ENCODE results near the gene TBC1D8. TPM values are rescaled to one million over a fixed set of nuclear protein-coding genes. Genes with fewer than 3 reads are reported as not detected.

The TBC1D8 gene
- total and polyA plus RNA-seq, 2 of the 13 experiments (the other 11 are each of a cell fraction or from before 2014, with no cell fraction given), result 45.1 to 95.4 TPM

GRCh38 chr2:101053117-101053516, 98.1 kb downstream of the TBC1D8 start (continued):
- TF ChIP-seq ELF1 (CRISPR knock-in tag; IDR thresholded peaks at IDR 0.05), result no peak
- no peak for TF ChIP-seq BRD4 (CRISPR knock-in tag; IDR thresholded peaks at IDR 0.05)
- TF ChIP-seq NONO (IDR thresholded peaks at IDR 0.05), result no peak
- no peak for TF ChIP-seq NONO (CRISPR knock-in tag; conservative IDR thresholded peaks at IDR 0.05)
- TF ChIP-seq XBP1 (CRISPR knock-in tag; IDR thresholded peaks at IDR 0.05), result no peak
- TF ChIP-seq PCBP1 (IDR thresholded peaks at IDR 0.05; ENCODE audit: borderline replicate concordance, low read depth, low read length), result no peak
- TF ChIP-seq LRRFIP1 (CRISPR knock-in tag; conservative IDR thresholded peaks at IDR 0.05), result no peak

GRCh38 chr2:101052147-101052546, 99.0 kb downstream of the TBC1D8 start:
- intact Hi-C loops (cut with micrococcal nuclease; ENCODE audit: unreplicated experiment) (no loop called here), in situ Hi-C loops (cut with HindIII; ENCODE audit: extremely low pct_ligation_motif_present, low pct_unique_long_range_greater_than_20kb) (no loop called here)
- no peak overlapping the region for H3K4me3 ChIP-seq (replicated peaks in 1 of 3; ENCODE audit: insufficient read depth in 1 of 3, low read depth in 2 of 3, low read length in 3 of 3)
- ChIA-PET CTCF (ENCODE audit: low intra/inter-chr PET ratio, low total read pairs) (no interaction called here), POLR2A (no interaction called here)
- no TSS peak for BruUV-seq (replicated peaks)
- FAIRE-seq, result no peak
- no peaks in the 10 kb centered on the region for H3K79me2 ChIP-seq (ENCODE audit: insufficient read depth, low read length)
- ATAC-seq, result no peak
- no peak overlapping the region for H3K4me2 ChIP-seq (ENCODE audit: low read depth, low read length)
- H2AFZ ChIP-seq (ENCODE audit: low read length), result no peak overlapping the region
- H3K36me3 ChIP-seq (replicated peaks in 1 of 2; ENCODE audit: control insufficient read depth in 1 of 2, insufficient read depth in 2 of 2, low read length in 2 of 2), result peaks cover 31 to 82% of the 10 kb centered on the region in 2 experiments
- WGBS (ENCODE audit: low lambda C conversion rate), result 97% methylated on average over 5 of the region's 5 CpGs
- no peaks in the 10 kb centered on the region for H3K9me3 ChIP-seq (ENCODE audit: low read length)
- no peak for TF ChIP-seq PHF20 (CRISPR knock-in tag; IDR thresholded peaks at IDR 0.05)
- no peak for TF ChIP-seq AHDC1 (CRISPR knock-in tag; IDR thresholded peaks at IDR 0.05; ENCODE audit: borderline replicate concordance)
- no peak for TF ChIP-seq SALL1 (CRISPR knock-in tag; IDR thresholded peaks at IDR 0.05)
- TF ChIP-seq ATF5 (CRISPR knock-in tag; IDR thresholded peaks at IDR 0.05; ENCODE audit: low read depth), result no peak
- DNase-seq (ENCODE audit: low spot score), result no peak
- peaks cover 6% of the 10 kb centered on the region for H3K4me1 ChIP-seq (ENCODE audit: insufficient read depth, low read length)
- H3K9ac ChIP-seq (ENCODE audit: insufficient read depth, low read depth, low read length), result no peak overlapping the region
- no peaks in the 10 kb centered on the region for H3K27me3 ChIP-seq (ENCODE audit: control insufficient read depth in 1 of 2, insufficient read depth in 2 of 2, low read length in 2 of 2)
- no peaks in the 10 kb centered on the region for H4K20me1 ChIP-seq (ENCODE audit: insufficient read depth, low read length)
- no peak overlapping the region for H3K27ac ChIP-seq (ENCODE audit: extremely low read length, insufficient read depth, low read length)

All from HepG2 (cell line).